Effector memory CD8-positive, alpha-beta T cell (primary cell): ENCODE data around the gene BCL11A.

ENCODE experiments used
- ATAC-seq: fragments of 150-1000 bp; cut with Tn5 transposase; replicated peaks from 2 replicates; pipeline ENCODE4 v1.10.0; 2021; ENCODE audit warnings: mild to moderate bottlenecking, moderate library complexity
- DNase-seq, 3 experiments: peaks; one replicate each; pipeline ENCODE4 v3.0.0; 2021
- H3K27ac Mint-ChIP-seq, 2 donors: one replicate each; pipeline ENCODE4 v1.8.0; 2022; ENCODE audit warnings: mild to moderate bottlenecking in 2 of 2, mixed read lengths in 2 of 2, moderate library complexity in 2 of 2
- H3K27me3 Mint-ChIP-seq, 2 donors: one replicate each; pipeline ENCODE4 v1.8.0; 2022; ENCODE audit warnings: mixed read lengths in 2 of 2
- H3K36me3 Mint-ChIP-seq: one replicate; pipeline ENCODE4 v1.8.0; 2022; ENCODE audit warnings: mild to moderate bottlenecking, moderate library complexity, mixed read lengths; ENCODE audit not compliant: insufficient read depth
- H3K4me1 Mint-ChIP-seq, 2 donors: one replicate each; pipeline ENCODE4 v1.8.0; 2022; ENCODE audit warnings: low read depth in 2 of 2, mixed read lengths in 2 of 2
- H3K4me3 Mint-ChIP-seq, 2 donors: one replicate each; pipeline ENCODE4 v1.8.0; 2022; ENCODE audit warnings: mild to moderate bottlenecking in 2 of 2, mixed read lengths in 2 of 2, moderate library complexity in 2 of 2
- H3K9me3 Mint-ChIP-seq, 2 donors: one replicate each; pipeline ENCODE4 v1.8.0; 2022; ENCODE audit warnings: mixed read lengths in 2 of 2

Gene BCL11A

DNA sequence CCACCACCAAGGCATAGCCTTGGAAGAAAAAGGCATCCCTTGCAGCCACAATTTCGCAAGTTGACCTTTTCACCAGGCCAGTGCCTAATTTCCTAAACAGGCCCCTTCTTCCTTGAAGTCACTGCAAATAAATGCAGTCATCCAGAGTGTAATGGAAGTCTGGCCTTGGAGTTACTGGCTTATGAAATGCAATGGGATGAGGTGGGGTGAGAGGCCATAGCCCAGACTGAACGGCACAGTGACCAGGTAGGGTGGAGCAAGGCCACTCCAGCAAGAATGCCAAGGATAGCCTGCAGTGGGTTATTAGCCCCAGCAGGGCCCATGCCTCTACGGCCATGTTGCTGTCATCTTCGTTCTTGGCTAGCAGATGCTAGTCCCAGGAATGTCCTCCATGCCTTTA, 68.4 kb downstream of the BCL11A start:
- no peaks in the 10 kb centered on the region for H3K36me3 Mint-ChIP-seq
- no peaks in the 10 kb centered on the region for H3K9me3 Mint-ChIP-seq
- H3K4me1 Mint-ChIP-seq = no peaks in the 10 kb centered on the region
- H3K27me3 Mint-ChIP-seq = peaks cover 20 to 34% of the 10 kb centered on the region in 2 donors
- DNase-seq (no peak), ATAC-seq (no peak)
- no peak overlapping the region for H3K27ac Mint-ChIP-seq
- no peak overlapping the region for H3K4me3 Mint-ChIP-seq

DNA sequence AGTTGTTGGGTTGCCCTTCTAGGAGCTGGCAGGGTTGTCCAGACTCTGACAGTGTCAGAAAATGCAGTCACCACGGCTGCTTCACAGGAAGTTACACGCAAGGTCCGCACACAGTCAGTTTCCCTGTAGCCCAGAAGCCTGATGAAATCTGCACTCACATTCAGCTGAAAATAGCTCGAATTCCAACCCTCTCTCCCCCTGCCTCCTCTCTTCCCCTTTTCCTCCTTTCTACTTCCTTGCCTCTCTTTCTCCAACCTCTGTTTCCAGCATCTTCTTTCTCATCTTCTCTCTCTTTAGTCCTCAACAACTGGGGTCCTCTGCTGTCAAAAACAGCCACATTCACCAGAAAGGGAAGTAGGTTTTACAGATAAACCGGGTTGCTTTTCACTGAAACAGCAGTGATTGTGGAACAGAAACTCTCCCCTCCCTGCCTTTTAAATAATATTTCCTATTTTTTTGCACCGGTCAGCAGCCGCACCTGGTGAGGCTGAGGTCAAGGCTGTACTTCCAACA, 69.3 kb downstream of the BCL11A start:
- Mint-ChIP-seq H3K9me3 (no peaks in the 10 kb centered on the region), H3K36me3 (no peaks in the 10 kb centered on the region), H3K4me1 (no peaks in the 10 kb centered on the region), H3K27ac (no peak overlapping the region), H3K27me3 (peaks cover 22 to 38% of the 10 kb centered on the region in 2 donors), H3K4me3 (no peak overlapping the region)
- no peak for ATAC-seq
- DNase-seq = no peak

DNA sequence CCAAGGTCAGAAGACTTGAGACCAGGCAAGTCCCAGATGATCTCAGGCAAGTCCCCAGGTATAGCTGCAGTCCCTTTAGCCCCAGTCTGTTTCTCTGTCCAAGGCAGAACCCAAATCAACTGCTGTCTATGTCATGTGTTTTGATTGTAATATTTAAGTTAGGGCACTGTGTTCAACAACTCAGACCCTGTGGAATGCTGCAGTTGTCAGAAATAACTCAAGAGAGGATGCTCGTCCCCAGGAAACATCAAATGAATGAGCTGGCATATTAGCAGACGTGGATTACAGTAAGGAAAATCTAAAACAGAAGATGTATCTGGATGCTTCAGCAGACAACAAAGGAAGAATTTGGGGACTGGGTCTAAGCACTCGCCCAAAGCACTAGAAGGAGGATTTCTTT, 70.1 kb downstream of the BCL11A start:
- Mint-ChIP-seq H3K9me3 (no peaks in the 10 kb centered on the region), H3K36me3 (no peaks in the 10 kb centered on the region), H3K4me1 (no peaks in the 10 kb centered on the region), H3K4me3 (no peak overlapping the region), H3K27ac (no peak overlapping the region), H3K27me3 (peaks cover 28 to 45% of the 10 kb centered on the region in 2 donors)
- ATAC-seq (no peak), DNase-seq (no peak)

DNA sequence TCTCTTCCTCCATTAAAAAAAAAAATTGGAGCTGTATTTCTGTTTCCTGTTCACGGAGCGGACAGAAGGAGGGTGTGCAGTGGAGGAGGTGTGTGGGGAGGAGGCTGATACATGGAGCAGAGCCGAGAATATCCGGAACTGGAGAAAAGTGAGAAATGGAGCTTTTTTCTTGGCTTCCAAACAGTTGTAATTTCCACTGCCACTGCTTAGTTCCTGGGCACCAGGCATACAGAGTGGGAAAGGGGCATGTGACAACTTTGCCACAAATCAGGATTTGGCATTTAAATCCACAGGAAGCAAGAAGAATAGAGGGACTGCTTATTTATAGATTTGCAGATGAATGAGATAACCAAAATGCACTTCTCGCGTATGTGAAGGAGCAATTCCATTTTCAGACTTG, 71.2 kb downstream of the BCL11A start:
- H3K36me3 Mint-ChIP-seq = no peaks in the 10 kb centered on the region
- H3K4me3 Mint-ChIP-seq = no peak overlapping the region
- no peak for DNase-seq
- H3K27ac Mint-ChIP-seq = no peak overlapping the region
- H3K4me1 Mint-ChIP-seq = no peaks in the 10 kb centered on the region
- peaks cover 28 to 45% of the 10 kb centered on the region in 2 donors for H3K27me3 Mint-ChIP-seq
- no peak for ATAC-seq
- no peaks in the 10 kb centered on the region for H3K9me3 Mint-ChIP-seq

DNA sequence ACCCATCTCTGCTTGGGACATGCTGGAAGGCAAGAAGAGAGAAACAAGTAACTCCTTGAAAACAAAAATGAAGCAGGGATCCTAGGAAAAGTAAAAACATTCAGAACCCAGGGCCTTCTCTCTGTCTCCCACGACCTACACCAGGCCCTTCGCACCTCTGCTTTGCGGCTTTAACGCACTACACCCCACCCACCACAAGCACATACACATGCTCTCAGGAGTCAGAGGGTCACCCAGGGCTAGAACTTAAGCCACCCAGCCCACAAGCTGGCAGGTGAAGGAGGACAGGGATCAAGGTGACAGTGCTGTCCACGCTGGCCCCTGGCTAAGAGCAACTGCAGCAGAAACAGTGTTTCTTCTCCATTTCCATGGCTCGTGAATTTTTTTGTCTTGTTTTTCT, 72.2 kb downstream of the BCL11A start:
- Mint-ChIP-seq H3K4me3 (no peak overlapping the region), H3K36me3 (no peaks in the 10 kb centered on the region), H3K27me3 (peaks cover 27 to 45% of the 10 kb centered on the region in 2 donors), H3K9me3 (no peaks in the 10 kb centered on the region), H3K4me1 (no peaks in the 10 kb centered on the region), H3K27ac (no peak overlapping the region)
- ATAC-seq (no peak), DNase-seq (no peak)

DNA sequence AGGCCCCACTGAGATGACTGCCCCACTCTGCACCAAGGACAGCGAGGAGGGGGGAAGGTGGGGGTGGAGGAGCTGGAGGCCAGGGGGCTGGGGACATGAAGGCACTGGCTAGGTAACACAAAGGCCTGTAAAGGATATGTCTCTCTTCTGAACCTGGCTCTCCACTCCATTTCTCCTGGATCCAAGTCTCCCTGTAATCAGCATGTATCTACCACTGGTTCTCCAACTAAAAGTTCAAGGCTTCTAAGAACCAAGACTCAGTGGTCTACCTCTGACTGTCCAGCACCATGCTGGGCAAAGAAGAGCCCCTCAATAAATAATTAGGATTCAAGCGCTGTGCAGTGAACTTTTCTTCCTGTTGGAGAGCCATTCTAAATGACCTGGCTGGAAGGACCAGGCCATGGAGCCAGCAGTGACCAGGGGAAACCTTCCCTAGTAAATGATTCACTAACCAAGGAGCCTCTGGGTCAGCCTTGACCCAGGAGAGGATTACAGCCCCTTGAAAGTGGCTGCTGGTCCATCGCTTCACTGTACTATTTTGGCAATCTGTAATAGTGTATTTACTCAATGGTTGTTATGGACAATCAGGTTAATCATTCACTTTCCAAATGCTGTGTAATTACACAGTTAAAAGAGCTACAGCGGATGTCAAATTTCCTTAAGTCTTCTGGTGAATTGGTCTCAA, 73.2 kb downstream of the BCL11A start:
- DNase-seq = no peak
- no peak for ATAC-seq
- Mint-ChIP-seq H3K4me1 (no peaks in the 10 kb centered on the region), H3K36me3 (no peaks in the 10 kb centered on the region), H3K27me3 (peaks cover 21 to 45% of the 10 kb centered on the region in 2 donors), H3K27ac (no peak overlapping the region), H3K4me3 (no peak overlapping the region), H3K9me3 (no peaks in the 10 kb centered on the region)

DNA sequence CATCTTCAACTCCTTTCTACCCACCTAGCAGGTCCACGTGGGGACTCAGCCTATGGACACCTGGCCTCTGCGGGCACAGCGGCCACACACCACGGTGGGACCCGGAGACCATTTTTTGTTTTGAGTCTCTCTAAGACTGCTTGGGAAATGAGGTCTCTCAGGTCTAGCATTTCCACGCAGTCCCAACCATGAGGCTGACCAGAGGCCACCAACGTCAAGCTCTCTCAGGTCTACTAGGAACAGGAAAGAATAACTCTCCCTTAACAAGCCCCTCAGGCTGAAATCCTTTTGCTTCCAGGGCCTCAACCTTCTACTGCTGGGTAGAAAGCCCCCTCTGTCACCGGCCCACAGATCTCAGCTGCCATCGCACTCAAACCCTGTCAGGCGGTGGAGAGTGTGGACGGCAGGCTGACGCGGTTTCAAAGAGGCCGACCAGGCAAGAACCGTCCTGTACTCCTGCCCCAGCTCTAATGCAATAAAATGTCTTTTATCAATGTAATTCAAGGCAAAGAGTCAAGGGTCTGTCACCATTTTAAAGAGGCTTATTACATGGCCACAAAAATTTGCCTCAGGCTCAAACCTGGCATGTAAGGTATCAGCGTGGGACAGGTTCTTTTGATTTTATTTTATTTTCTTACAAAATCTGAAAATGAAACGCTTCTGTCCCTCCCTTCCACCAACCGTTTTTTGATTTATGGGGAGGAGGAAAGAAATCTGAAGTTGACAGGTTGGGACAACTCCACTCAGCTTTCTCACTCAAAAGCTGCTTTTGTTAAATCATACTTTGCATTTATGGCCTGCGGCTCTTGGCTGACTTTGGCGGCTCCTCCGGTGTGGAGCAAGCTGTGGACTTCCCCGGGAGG, 74.0 kb downstream of the BCL11A start:
- peaks cover 21 to 45% of the 10 kb centered on the region in 2 donors for H3K27me3 Mint-ChIP-seq
- no peak for DNase-seq
- no peak overlapping the region for H3K4me3 Mint-ChIP-seq
- no peak overlapping the region for H3K27ac Mint-ChIP-seq
- H3K9me3 Mint-ChIP-seq = no peaks in the 10 kb centered on the region
- no peaks in the 10 kb centered on the region for H3K36me3 Mint-ChIP-seq
- no peak for ATAC-seq
- no peaks in the 10 kb centered on the region for H3K4me1 Mint-ChIP-seq

DNA sequence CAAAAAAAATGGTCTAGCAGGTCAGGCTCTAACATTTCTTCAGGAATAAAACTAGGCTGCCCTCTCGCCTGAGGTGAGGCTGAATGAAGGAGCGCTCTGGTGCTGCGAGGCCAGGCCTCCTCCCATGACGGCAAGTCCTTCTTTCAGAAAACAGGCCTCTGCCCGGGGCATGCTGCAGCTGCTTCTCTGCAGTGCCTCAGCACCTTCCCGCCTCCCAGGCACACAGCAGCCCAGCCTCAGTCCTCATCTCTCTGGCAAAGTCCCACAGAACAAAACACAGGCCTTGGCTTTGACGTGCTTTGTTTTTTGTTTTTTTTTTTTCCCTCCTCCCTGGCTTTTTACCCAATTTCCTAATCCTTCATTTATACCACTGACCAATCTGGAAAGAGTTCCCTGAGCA, 74.8 kb downstream of the BCL11A start:
- Mint-ChIP-seq H3K4me3 (no peak overlapping the region), H3K9me3 (no peaks in the 10 kb centered on the region), H3K27me3 (peaks cover 21 to 40% of the 10 kb centered on the region in 2 donors), H3K36me3 (no peaks in the 10 kb centered on the region), H3K27ac (no peak overlapping the region), H3K4me1 (no peaks in the 10 kb centered on the region)
- DNase-seq = no peak
- no peak for ATAC-seq

DNA sequence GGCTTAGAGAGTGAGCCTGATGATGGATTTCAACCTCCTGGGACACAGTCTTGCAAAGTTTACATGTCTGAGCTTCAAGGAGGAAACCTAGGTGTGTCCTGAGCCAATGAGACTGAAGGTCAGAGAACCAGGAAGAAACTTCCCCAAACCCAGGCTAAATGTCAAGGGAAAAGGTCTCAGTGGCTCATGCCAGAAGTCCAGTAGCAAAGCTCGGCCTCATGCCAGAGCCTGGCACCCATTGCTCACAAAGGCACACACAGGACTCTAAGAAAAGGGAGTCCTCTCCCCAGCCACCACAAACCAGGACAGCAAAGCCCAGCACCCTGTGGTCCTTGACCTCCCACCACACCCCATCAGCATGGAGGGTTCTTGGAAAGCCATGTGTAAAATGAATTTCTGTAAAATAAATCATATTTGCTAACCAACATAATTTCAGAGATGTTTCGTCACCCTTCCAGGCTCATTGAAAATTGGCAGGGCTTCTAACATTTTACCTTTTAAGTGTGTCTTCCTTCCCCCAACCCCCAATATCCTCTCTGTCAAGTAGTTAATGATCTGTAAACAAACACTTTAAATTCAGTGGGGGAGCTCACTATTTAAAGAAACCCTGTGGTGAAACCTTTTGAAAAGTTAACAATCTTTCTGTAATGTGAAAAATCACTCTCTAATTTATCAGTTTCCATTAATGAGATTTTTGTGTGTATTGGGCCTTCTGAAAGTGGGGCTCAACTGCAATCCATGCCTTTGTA, 77.1 kb downstream of the BCL11A start:
- no peak overlapping the region for H3K4me3 Mint-ChIP-seq
- ATAC-seq = no peak
- H3K27ac Mint-ChIP-seq = no peak overlapping the region
- H3K9me3 Mint-ChIP-seq = no peaks in the 10 kb centered on the region
- H3K27me3 Mint-ChIP-seq = peaks cover 14 to 17% of the 10 kb centered on the region in 2 donors
- H3K4me1 Mint-ChIP-seq = no peaks in the 10 kb centered on the region
- H3K36me3 Mint-ChIP-seq = no peaks in the 10 kb centered on the region
- DNase-seq = no peak

DNA sequence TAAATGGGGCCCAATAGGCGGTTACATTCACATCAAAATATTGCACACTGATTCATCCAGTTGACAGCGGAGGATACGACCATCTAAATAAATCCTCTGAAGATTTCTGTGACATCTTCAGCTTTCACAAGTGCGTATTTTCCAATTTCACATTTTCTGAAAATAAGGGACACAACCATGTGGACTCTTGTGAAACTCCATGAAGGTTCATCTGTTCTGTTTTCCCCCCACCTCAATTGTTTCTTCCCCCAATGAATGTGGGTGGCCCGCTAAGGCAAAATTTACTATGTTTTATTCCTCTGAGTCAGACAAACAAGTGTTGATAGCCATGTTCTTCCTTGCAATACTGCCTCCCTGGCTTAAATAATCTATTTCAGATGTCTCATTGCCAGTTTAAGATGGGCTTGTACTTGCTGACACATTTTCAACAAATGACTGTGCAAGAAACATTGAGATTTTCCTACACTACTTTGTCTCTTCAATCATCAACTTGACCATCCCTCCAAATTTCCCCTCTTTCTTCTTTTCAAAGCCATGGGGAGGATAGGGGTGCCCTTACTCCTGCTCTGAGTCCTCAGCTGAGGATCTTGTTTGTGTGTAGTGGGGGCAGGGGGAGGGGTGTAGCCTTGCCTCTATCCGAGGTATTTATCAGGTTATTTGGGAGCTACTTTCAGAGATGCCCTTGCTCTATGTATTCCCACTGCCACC, 78.2 kb downstream of the BCL11A start:
- H3K4me1 Mint-ChIP-seq = no peaks in the 10 kb centered on the region
- H3K27ac Mint-ChIP-seq = no peak overlapping the region
- H3K4me3 Mint-ChIP-seq = no peak overlapping the region
- no peak for ATAC-seq
- no peak for DNase-seq
- no peaks in the 10 kb centered on the region for H3K9me3 Mint-ChIP-seq
- H3K36me3 Mint-ChIP-seq = no peaks in the 10 kb centered on the region
- peaks cover 12 to 13% of the 10 kb centered on the region in 2 donors for H3K27me3 Mint-ChIP-seq

DNA sequence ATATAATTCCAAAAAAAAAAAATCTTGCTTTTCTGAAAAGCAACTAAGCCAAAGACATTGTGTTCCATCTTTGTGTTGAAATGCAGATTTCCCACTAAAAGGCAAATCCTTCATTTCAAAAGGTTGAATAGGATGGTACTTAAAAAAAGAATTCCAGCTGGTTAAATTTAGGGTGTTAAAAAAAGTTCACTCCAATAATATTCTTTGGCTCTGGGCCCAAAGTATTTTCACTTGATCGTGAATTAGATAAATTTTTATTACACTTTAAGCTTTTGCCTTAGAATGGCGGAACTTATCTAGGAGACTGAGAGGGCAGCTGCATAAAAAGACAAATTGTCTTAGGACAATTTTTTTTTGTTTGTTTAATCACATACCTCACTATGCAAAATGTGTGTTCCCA, 79.2 kb downstream of the BCL11A start:
- H3K27ac Mint-ChIP-seq = no peak overlapping the region
- no peaks in the 10 kb centered on the region for H3K4me1 Mint-ChIP-seq

DNA sequence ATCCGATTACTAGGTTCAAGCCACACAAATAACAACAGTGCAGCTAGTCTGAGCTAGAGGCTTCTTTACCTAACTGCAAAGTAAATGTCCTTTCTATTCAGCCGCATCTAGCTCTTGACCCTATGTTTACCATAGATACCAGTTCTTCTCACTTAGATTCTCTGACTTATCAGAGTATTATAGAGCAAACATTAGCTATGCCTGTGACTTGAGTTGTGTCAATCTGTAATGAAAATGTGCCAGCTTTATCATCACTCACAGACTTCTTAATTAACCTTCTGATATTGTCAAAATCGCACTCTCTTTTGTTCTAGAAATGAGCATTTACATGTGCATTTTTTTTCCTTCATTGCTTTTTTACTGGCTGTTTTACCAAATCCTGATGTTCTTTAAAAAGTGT, 79.9 kb downstream of the BCL11A start:
- DNase-seq (no peak), ATAC-seq (no peak)
- H3K9me3 Mint-ChIP-seq = no peaks in the 10 kb centered on the region
- H3K27me3 Mint-ChIP-seq = peaks cover 9 to 13% of the 10 kb centered on the region in 2 donors
- H3K36me3 Mint-ChIP-seq = no peaks in the 10 kb centered on the region
- H3K27ac Mint-ChIP-seq = no peak overlapping the region
- H3K4me3 Mint-ChIP-seq = no peak overlapping the region
- H3K4me1 Mint-ChIP-seq = peaks cover 0 to 4% of the 10 kb centered on the region in 2 donors

More for the DNA sequence above, 79.2 kb downstream of the BCL11A start:
- no peaks in the 10 kb centered on the region for H3K9me3 Mint-ChIP-seq
- H3K4me3 Mint-ChIP-seq = no peak overlapping the region
- ATAC-seq (no peak), DNase-seq (no peak)
- H3K27me3 Mint-ChIP-seq = peaks cover 17 to 20% of the 10 kb centered on the region in 2 donors
- no peaks in the 10 kb centered on the region for H3K36me3 Mint-ChIP-seq
